BLaER1 (cell line): ENCODE results near the gene CCSER1.
"Not testable (repeated sequence)": the region's sequence is repeated elsewhere in the genome, so short reads cannot be mapped to it uniquely, and the experiment has no call there.

Experiments used
- H3K27ac ChIP-seq: shearing (Covaris generic); formaldehyde crosslinking; 2 replicates; pipeline ENCODE4 v1.8.1; 2022
- H3K27me3 ChIP-seq: shearing (Covaris generic); formaldehyde crosslinking; 2 replicates; pipeline ENCODE4 v1.8.1; 2022
- H3K36me3 ChIP-seq: shearing (Covaris generic); formaldehyde crosslinking; 2 replicates; pipeline ENCODE4 v1.8.1; 2022
- H3K4me1 ChIP-seq: shearing (Covaris generic); formaldehyde crosslinking; 2 replicates; pipeline ENCODE4 v1.8.1; 2022
- H3K4me2 ChIP-seq: shearing (Covaris generic); formaldehyde crosslinking; 2 replicates; pipeline ENCODE4 v1.8.1; 2022
- H3K4me3 ChIP-seq: shearing (Covaris generic); formaldehyde crosslinking; 2 replicates; pipeline ENCODE4 v1.8.1; 2022
- H3K9ac ChIP-seq: shearing (Covaris generic); formaldehyde crosslinking; 2 replicates; pipeline ENCODE4 v1.8.1; 2022
- H3K9me3 ChIP-seq: shearing (Covaris generic); formaldehyde crosslinking; 2 replicates; pipeline ENCODE4 v1.8.1; 2022
- H4K20me1 ChIP-seq: shearing (Covaris generic); formaldehyde crosslinking; 2 replicates; pipeline ENCODE4 v1.8.1; 2022
- Cebpa-rat ChIP-seq: shearing (Covaris generic); IDR thresholded peaks from 2 replicates; pipeline ENCODE4 v1.8.1; 2022

Gene CCSER1

DNA sequence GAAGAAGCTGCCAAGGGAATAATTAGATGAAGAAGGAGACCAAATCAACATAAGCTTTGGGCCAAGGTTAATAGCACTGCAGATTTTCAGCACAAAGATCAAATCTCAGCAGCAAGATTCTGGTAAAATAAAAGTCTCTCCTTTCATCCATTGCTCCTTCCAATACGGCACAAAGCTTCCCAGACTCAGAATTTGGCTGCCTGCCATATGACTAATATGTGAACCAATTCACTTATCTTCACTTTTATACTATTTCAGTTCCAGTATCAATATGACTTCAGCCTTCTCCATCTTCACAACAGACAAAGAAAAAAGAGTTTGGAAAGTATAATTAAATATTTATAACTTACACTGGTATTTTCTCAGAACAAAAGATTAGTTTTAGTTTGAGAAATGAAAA, 1198.3 kb downstream of the CCSER1 start:
- Histone ChIP-seq H3K36me3 (0 out of 2 replicates have a peak, but pooled peaks cover 4% of the 10 kb centered on the region), H3K4me2 (no peak overlapping the region), H3K27ac (no peak overlapping the region), H3K9me3 (peaks cover 24% of the 10 kb centered on the region), H3K9ac (no peak overlapping the region), H4K20me1 (no peaks in the 10 kb centered on the region), H3K4me3 (no peak overlapping the region), H3K4me1 (no peaks in the 10 kb centered on the region), H3K27me3 (no peaks in the 10 kb centered on the region)
- TF ChIP-seq Cebpa-rat: no peak

DNA sequence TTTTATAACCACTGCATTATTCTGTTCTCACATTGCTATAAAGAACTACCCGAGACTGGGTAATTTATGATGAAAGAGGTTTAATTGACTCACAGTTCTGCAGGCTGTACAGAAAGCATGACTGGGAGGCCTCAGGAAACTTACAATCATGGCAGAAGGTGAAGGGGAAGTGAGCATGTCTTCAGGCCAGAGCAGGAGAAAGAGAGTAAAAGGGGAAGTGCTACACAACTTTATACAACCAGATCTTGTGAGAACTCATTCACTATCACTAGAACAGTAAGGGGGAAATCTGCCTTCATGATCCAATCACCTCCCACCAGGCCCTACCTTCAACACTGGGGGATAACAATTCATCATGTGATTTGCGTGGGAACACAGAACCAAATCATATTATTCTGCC, 1199.0 kb downstream of the CCSER1 start:
- H3K4me2 ChIP-seq, H3K4me3 ChIP-seq, H3K36me3 ChIP-seq, H4K20me1 ChIP-seq, H3K27me3 ChIP-seq, H3K27ac ChIP-seq, H3K4me1 ChIP-seq, H3K9ac ChIP-seq: not testable (repeated sequence)
- peaks cover 24% of the 10 kb centered on the region for H3K9me3 ChIP-seq

DNA sequence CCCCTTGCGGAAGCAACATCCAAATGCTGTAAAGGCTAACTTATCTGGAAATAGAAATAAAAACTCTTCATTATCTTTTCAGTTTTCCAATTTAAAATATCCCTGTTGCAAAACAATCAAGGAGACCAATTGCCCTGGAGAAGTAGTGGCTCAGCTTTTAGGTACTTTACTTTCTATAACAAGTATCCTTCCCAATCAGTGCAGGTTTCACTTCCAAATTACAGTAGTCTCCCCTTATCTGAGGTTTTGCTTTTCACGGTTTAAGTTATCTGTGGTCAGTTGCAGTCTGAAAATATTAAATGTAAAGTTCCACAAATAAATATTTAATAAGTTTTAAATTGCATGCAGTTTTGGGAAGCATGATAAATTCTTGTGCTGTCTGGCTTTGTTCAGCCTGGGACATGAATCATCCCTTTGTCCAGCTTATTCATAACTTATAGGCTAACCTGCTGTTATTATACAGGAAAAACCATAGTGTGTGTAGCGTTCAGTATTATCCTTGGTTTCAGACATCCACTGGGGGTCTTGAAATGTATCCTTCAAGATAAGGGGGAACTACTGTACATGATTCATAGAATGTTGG, 1203.5 kb downstream of the CCSER1 start:
- no peak overlapping the region for H3K4me2 ChIP-seq
- no peak overlapping the region for H3K4me3 ChIP-seq

DNA sequence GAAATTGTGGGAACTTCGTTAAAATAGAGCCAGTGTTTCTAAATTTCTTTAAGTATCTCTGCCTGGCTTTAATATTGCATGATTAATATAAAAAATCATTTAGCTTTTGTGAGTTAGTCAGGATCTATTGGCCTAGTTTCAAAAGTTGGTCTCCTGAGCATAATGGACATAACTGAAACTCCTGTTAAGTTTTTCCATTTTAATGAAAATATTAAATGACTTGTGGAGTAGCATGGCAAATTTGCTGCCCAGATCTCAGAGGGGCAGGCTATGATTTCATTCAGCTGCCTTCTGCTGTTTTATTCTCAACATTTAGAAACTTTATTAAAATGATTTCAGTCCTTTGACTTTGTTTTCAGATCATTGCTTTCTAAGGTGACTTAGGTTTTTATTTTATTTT, 1213.6 kb downstream of the CCSER1 start:
- H3K27me3 ChIP-seq: no peaks in the 10 kb centered on the region
- no peak overlapping the region for H3K27ac ChIP-seq
- H3K9ac ChIP-seq: no peak overlapping the region
- no peaks in the 10 kb centered on the region for H4K20me1 ChIP-seq
- H3K4me2 ChIP-seq: no peak overlapping the region
- H3K36me3 ChIP-seq: no peaks in the 10 kb centered on the region
- no peak for TF ChIP-seq Cebpa-rat
- no peaks in the 10 kb centered on the region for H3K9me3 ChIP-seq
- H3K4me3 ChIP-seq: no peak overlapping the region
- H3K4me1 ChIP-seq: no peaks in the 10 kb centered on the region

More for the DNA sequence above, 1203.5 kb downstream of the CCSER1 start:
- Histone ChIP-seq H3K36me3 (0 out of 2 replicates have a peak, but pooled peaks cover 4% of the 10 kb centered on the region), H4K20me1 (no peaks in the 10 kb centered on the region), H3K9ac (no peak overlapping the region), H3K27ac (no peak overlapping the region), H3K4me1 (no peaks in the 10 kb centered on the region), H3K27me3 (no peaks in the 10 kb centered on the region), H3K9me3 (peaks cover 24% of the 10 kb centered on the region)
- no peak for TF ChIP-seq Cebpa-rat

DNA sequence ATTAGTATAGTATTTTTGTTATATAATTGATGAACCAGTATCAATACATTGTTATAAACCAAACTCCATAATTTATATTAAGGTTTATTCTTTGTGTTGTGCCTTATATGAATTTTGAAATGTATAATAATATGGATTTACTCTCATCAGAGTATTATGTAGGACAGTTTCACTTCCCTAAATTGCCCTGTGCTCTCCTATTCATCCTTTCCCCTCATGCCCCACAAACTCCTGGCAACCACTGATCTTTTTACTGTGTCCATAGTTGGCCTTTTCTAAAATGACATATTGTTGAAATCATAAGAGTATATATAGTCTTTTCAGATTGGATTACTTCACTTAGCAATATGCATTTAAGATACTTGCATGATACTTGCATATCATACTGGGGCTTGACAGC, 1218.4 kb downstream of the CCSER1 start:
- Histone ChIP-seq H3K4me2 (no peak overlapping the region), H3K9ac (no peak overlapping the region), H3K27ac (no peak overlapping the region), H3K36me3 (no peaks in the 10 kb centered on the region), H3K4me1 (no peaks in the 10 kb centered on the region), H3K4me3 (no peak overlapping the region), H3K9me3 (no peaks in the 10 kb centered on the region), H4K20me1 (no peaks in the 10 kb centered on the region), H3K27me3 (no peaks in the 10 kb centered on the region)
- TF ChIP-seq Cebpa-rat: no peak

DNA sequence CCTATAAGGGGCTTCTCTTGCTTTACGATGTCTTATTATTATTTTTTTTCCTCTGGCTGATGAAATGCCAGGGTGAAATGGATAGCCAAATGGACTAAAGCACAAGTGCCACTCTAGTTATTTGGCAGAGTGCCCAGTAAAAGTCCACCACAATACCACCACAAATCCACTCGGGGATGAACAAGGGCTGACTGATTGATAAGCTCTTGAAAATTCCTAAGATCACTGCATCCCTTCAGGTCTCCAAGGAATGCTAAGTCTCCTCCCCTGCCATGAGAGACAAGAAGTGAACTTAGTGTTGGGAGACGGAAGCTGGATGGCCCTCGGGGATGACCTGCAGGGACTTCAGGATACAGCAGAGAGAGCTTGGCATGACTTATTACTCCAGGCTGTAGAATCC, 1229.3 kb downstream of the CCSER1 start:
- H4K20me1 ChIP-seq, H3K36me3 ChIP-seq, H3K4me2 ChIP-seq, H3K27me3 ChIP-seq, H3K4me3 ChIP-seq, H3K27ac ChIP-seq, H3K9ac ChIP-seq, H3K9me3 ChIP-seq, H3K4me1 ChIP-seq: not testable (repeated sequence)

DNA sequence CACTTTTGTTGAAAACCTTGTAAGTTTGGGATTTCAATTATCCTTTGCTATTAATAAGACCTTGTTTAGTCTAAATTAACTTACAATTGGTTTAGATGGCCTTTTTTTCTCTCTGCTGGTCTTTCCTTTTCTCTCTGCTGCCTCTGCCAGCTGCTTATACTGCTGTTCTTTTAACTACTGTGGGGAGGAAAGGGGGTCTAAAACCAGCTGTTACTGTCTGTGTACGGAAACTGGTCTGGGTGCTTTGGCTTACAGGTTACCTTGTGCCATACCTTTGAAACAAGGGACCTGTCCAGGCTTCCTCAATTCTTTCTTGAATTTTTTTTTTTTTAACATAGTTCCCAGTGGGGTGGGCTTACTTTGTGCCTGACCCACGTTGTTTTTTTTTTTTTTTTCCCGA, 1230.8 kb downstream of the CCSER1 start:
- not testable (repeated sequence) for H3K4me1 ChIP-seq, H3K27me3 ChIP-seq, H3K4me2 ChIP-seq, H3K4me3 ChIP-seq, H4K20me1 ChIP-seq, H3K9ac ChIP-seq, H3K36me3 ChIP-seq, H3K27ac ChIP-seq, H3K9me3 ChIP-seq

DNA sequence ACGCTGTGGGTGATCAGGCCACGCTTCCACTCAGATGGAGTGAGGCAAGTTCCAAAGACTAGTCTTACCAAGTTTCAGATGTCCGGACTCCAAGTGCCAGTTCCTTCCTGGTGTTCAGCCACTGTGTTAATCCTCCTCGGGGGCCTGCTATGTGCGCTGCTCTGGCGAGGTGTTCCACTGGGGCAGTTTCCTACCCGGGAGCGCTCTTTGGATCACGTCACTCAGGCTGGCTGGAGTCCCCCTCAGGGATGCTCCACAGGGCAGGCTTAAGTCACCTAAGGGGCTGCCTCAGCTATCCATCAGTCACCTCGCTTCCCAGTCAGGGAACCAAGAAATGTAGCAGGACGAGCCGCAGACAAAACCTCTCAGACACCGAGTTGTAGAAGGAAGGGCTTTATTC, 1231.4 kb downstream of the CCSER1 start:
- H4K20me1 ChIP-seq, H3K27me3 ChIP-seq, H3K4me2 ChIP-seq, H3K4me1 ChIP-seq, H3K36me3 ChIP-seq, H3K9ac ChIP-seq, H3K27ac ChIP-seq, H3K4me3 ChIP-seq, H3K9me3 ChIP-seq: not testable (repeated sequence)

DNA sequence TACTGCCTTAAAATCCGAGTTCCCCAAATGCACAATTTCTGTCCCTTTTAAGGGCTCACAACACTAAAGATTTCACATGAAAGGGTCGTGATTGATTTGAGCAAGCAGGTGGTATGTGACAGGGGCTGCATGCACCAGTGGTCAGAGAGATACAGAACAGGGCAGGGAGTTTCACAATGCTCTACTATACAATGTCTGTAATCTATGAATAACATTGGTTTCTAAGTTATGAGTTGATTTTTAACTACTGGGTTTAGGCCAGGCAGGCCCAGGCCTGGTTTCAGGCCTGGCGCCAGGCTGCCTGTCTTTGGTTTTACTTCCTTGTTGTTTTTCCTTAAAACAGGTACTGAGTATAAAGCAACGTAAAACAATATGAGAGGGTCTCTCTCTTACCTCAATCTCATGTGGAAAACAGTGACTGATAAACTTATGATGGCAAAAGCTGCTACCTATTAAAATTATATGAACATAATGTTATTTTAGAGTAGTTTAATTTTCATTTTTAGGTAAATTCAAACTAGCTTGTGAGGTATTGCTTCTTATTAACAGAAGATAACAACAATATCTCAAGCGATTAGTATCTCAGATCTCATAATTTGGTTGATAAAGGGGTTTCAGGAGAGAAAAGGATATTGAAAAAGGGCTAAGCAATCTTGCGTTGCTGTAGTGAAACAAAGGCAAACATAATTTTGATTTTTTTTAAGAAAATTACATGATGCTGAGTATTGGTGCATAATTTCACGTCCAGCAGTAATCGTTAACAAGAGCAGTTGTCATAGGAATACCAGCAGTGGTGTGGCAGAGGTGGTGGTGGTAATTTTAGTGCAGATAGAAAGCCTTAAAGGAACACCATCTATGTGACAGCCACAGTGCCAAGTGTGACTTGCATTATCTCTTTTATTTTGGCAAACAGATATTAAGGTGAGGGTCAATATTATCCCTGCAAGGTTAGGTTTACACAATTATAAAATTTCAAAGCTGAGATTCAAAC, 1232.1 kb downstream of the CCSER1 start:
- H3K27me3 ChIP-seq: no peaks in the 10 kb centered on the region
- no peak overlapping the region for H3K27ac ChIP-seq
- H4K20me1 ChIP-seq: no peaks in the 10 kb centered on the region
- H3K4me3 ChIP-seq: no peak overlapping the region
- TF ChIP-seq Cebpa-rat: no peak
- no peaks in the 10 kb centered on the region for H3K9me3 ChIP-seq
- H3K9ac ChIP-seq: no peak overlapping the region
- no peaks in the 10 kb centered on the region for H3K36me3 ChIP-seq
- no peak overlapping the region for H3K4me2 ChIP-seq
- no peaks in the 10 kb centered on the region for H3K4me1 ChIP-seq

DNA sequence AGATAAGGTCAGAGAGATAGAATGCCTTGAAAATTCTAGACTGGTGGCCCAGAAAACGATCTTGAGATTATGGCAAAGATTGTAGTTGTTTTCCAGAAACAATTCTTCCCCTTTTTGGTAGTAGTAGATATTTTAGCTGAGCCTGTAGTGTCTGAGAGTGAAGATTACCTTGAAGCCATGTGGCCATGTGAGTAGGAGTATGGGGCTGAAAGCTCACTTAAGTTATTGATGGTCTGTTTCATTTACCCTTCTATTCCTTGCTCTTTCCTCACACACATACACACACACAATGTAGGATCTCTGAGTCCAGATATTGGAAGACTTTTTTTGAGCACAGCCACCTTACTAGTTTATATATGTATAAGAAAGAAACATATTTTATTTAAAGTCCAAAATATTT, 1234.9 kb downstream of the CCSER1 start:
- no peaks in the 10 kb centered on the region for H3K36me3 ChIP-seq

More for the DNA sequence above, 1234.9 kb downstream of the CCSER1 start:
- Histone ChIP-seq H3K9me3 (no peaks in the 10 kb centered on the region), H4K20me1 (no peaks in the 10 kb centered on the region), H3K4me2 (no peak overlapping the region), H3K9ac (no peak overlapping the region), H3K27ac (no peak overlapping the region), H3K4me1 (no peaks in the 10 kb centered on the region), H3K27me3 (no peaks in the 10 kb centered on the region), H3K4me3 (no peak overlapping the region)
- TF ChIP-seq Cebpa-rat: no peak
